CD4-positive, alpha-beta T cell treated with Interleukin-21 for 1 hour (primary cell): ENCODE measurements around the gene AGAP1.

Experiments used
- DNase-seq: peaks from one replicate; pipeline ENCODE4 v3.0.0-alpha.2; 2020

The AGAP1 gene

GRCh38 chr2:235983016-235983415 is 489.2 kb downstream of the AGAP1 start:
- DNase-seq = no peak

GRCh38 chr2:235984552-235984951 is 490.7 kb downstream of the AGAP1 start:
- DNase-seq = no peak

- DNase-seq = no peak
These were observed 492.5 kb downstream of the AGAP1 start for GRCh38 chr2:235986361-235986760.

GRCh38 chr2:235988271-235989015 is 494.6 kb downstream of the AGAP1 start:
- no peak for DNase-seq

GRCh38 chr2:235989591-235989990 is 495.7 kb downstream of the AGAP1 start:
- no peak for DNase-seq

- DNase-seq = no peak
These were observed 496.5 kb downstream of the AGAP1 start for GRCh38 chr2:235990344-235990743.

- no peak for DNase-seq
These were observed 498.2 kb downstream of the AGAP1 start for GRCh38 chr2:235992024-235992423.

- DNase-seq = no peak
These were observed 502.6 kb downstream of the AGAP1 start for GRCh38 chr2:235996419-235996818.

- no peak for DNase-seq
These were observed 505.2 kb downstream of the AGAP1 start for GRCh38 chr2:235999011-235999410.

GRCh38 chr2:236001166-236001828 is 507.5 kb downstream of the AGAP1 start:
- no peak for DNase-seq

- no peak for DNase-seq
These were observed 508.0 kb downstream of the AGAP1 start for GRCh38 chr2:236001854-236002253.

- DNase-seq = no peak
These were observed 514.2 kb downstream of the AGAP1 start for GRCh38 chr2:236008006-236008405.

GRCh38 chr2:236008857-236009256 is 515.0 kb downstream of the AGAP1 start:
- DNase-seq = no peak

- DNase-seq = no peak
These were observed 517.3 kb downstream of the AGAP1 start for GRCh38 chr2:236010920-236011685.

GRCh38 chr2:236012155-236012554 is 518.3 kb downstream of the AGAP1 start:
- DNase-seq = no peak

GRCh38 chr2:236014408-236015131 is 520.7 kb downstream of the AGAP1 start:
- DNase-seq = no peak

- no peak for DNase-seq
These were observed 521.3 kb downstream of the AGAP1 start for GRCh38 chr2:236015171-236015570.

GRCh38 chr2:236016496-236016895 is 522.7 kb downstream of the AGAP1 start:
- DNase-seq = no peak

- DNase-seq = no peak
These were observed 523.6 kb downstream of the AGAP1 start for GRCh38 chr2:236017446-236017845.

GRCh38 chr2:236019434-236019833 is 525.6 kb downstream of the AGAP1 start:
- no peak for DNase-seq

GRCh38 chr2:236021499-236022057 is 527.7 kb downstream of the AGAP1 start:
- DNase-seq = no peak

- DNase-seq = no peak
These were observed 528.3 kb downstream of the AGAP1 start for GRCh38 chr2:236022128-236022527.

- DNase-seq = no peak
These were observed 532.0 kb downstream of the AGAP1 start for GRCh38 chr2:236025892-236026291.
